HG03175 (cell line): ENCODE data around the gene CLCA1.

Experiments used
- ATAC-seq: cut with Tn5 transposase; IDR thresholded peaks from one replicate; pipeline ENCODE4 v1.9.1; 2021; ENCODE audit warnings: mild to moderate bottlenecking, moderate library complexity; ENCODE audit not compliant: unreplicated experiment

The CLCA1 gene

DNA sequence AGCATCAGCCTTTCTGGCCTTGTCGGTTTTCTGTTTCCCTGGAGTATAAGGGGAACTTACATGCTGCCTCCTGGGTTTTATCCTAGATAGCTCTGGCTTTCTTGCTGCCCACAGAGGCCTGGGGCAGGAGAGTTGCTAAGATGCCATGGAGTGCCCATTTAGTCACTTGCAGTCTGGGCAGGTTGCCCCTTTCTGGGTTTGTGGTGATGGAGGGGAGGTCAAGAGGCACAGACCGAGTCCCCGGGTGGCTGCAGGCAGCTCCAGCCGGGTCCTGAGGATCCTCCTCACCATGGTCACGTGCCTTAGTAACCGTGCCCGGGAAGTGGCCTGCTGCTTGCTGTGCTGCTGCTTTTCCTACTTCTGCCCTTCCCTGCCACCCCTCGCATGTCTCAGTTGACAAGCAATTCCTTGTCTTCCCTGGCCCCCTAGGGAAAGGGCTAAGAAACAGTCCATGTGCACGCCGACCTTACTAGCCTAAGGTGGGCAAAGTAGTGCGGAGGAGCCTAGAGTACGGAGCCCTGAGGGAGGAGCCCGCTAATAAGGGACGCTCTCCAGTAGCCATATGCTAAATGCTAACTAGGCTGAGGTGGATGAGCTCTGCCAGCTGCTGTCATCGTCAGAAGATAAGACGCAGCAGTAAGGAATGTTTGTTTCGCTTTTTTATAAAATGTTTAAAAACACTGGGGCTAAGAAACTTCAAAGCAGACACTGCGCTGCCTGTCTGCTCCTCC lies 34.8 kb downstream of the CLCA1 start:
- no peak for ATAC-seq

DNA sequence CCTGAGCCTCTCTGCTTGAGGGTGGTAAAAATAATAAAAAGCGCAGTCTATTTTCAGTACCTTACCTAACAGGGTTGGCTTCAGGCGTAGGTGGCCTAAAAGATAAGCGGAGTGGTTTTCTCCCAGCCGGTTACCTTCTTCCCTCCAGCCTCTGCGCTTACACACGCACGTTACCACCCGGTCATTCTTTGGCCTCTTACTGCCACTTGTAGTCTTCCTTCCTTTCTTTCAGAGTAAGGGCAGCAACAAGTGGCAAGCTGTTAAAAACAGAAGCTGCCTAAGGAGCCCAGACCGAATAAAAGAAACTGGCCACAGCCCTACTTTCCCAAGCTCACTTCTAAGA lies 35.4 kb downstream of the CLCA1 start:
- no peak for ATAC-seq

DNA sequence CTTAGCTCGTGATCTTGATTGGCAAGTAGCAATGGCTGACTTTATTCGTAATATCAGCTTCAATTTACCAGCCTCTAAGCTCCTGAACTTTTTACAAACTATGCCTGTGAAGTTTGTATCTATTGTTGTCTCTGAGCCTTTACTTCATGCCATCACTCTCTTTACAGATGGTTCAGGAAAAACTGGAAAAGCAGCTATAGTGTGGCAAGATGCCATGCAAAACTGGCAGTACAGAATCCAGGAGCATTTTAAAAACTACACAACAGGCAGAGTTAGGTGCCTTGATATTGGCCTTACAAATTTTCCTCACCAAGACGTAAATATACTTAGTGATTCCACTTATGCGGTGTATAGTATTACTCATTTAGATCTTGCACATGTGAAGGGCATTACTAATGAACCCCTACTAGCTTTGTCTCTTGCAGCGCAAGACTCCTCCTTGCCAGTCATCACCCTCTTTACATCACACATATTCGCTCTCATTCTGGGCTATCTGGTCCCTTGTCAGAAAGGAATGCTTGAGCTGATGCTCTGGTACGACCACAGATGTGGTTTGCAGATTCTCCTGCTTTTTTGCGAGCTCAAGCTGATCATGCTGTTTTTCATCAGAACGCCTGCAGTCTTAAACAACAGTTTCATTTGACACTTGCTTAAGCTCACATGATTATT lies 36.3 kb downstream of the CLCA1 start:
- ATAC-seq, result no peak

DNA sequence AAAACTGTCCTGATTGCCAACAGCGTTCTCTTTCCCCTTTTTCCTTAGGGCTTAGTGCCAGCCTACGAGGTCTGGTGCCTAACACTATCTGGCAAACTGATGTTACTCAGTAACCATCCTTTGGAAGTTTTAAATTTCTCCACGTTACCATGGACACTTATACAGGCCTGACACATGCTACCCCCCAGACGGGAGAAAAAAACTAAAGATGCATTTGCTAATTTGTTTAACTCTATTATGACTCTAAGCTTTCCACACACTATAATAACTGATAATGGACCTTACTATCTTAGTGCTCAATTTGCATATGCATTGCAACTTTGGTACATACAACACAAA lies 36.8 kb downstream of the CLCA1 start:
- ATAC-seq, result no peak

DNA sequence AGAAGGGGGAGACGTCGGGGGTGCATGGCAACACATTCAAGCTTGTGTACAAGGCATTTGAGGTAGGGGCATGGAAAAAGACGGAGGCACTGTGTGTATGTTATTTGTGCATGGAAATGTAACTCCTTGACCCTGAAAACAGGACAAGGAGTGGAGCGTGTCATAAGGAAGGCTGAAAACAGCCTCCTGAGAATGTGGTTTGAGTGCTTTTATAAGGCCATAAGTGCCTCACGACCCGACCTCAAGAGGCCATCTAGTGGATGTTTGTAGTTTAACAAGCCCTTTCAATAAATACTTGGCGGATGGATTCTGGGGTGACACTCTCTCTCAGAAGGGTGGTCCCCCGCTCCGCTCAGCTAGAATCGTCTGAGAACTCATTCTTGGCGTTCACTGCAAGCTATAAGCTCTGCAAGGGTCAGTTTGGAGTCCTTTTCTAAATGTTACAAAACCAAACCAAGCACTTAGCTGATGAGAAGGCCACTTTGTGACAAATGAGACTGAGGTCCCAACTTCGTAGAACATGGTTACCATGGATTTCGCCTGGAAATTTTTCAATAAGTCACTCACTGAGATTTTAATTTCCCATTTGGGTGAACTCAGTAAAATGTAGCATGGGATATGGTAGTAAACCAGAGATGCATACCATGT lies 39.3 kb downstream of the CLCA1 start:
- ATAC-seq, result no peak

DNA sequence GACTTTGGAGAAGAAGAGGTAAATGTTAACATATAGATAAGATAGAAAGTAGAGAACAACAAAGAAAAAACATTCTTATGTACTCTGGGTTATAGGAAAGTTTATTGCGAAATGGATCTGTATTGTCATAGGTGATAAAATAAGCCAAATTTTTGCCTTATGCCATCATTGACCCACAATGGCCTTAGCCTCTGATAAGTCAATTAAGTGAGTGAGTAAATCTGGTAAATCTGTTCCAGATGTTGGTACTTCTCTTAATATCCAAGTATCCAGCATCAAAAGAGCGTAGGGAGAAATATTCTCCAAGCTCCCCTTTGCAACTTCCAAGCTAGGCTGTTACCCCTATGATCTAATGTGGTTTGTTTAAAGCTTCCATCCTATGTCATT lies 39.8 kb downstream of the CLCA1 start:
- no peak for ATAC-seq

DNA sequence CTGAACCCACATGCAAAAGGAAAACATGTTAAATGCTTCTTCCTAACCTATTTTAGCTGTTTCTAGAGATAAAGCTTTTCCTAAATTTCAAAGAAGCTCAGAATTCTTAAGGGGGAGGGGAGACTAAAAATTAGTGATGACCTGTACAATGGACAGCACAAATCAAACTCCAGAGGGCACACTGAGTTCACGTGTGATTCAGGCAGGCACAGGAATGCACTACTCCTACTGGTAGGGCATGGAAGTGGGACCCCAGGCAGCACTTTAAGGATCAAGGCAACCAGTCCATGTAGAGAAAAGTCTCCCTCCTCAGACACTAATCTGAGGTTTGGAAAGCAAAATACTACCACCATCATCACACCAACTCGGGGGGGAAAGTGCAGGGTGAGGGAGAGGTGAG lies 46.9 kb downstream of the CLCA1 start:
- no peak for ATAC-seq

DNA sequence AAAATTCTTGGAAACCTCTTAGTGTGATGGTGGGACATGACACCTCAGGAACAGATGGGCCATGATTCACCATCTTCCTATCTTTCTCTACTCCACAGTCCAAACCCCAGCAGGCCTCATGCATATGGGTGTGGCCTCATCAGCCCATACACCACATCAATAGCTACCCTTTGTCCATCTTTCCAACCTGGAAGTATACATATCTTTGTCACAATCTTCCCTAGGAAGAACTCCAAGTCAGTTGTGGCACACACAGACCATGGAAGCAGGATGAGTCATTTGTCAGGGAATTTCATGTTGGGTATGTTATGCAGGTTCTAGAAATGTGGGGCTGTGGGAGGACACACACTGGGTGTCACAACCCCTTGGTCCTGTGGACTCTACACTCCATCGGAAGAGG lies 47.6 kb downstream of the CLCA1 start:
- ATAC-seq, result no peak

DNA sequence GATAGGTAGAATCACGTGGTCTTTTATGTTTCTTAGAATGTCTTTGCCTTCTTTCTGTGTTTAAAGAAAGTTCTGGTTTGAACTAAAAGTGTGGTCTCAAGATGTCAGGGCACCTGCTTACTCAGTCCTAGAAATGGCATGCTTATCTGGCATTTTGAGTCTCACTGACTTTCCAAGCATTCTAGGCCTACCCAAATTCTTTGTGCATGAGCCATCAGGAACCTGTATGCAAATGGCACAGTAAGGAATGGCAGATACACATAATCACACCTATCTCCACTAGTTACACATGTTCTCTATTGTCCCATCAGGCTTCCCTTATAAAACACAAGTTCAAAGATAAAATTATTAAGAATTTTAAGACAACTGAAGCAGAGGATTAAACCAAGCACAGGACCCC lies 48.6 kb downstream of the CLCA1 start:
- ATAC-seq, result no peak

DNA sequence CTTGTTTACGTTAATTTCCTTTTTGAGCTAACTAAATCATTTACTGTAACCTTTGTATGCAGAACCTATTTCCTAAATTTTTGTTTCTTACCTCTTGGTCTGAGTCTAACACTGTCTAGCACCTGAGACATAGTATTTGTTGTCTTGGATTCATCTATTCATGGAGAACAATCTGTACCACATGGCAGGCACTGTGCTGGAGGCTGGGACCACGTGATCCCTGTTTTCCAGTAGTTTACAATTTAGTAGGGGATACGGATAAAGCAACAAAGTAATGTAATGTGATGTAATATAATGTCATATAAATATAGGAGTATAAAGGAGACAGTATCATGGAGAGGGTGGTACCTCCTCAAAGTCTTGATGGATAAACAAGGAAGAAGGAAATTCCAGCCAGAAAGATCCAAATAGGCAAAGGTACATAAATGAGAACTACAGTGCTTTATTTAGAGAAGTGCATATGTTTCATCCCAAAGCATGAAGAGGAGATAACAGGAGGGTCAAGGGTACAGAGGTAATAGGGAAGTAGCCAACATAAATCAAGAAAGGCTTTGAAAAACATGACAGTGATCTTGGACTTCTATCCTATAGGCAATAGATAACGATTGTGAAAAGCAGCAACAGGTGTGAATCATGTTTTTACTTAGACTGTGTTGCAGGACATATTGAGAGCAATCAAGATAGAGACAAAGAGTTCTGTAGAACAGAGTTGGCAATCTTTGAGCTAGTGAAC lies 52.2 kb downstream of the CLCA1 start:
- no peak for ATAC-seq

DNA sequence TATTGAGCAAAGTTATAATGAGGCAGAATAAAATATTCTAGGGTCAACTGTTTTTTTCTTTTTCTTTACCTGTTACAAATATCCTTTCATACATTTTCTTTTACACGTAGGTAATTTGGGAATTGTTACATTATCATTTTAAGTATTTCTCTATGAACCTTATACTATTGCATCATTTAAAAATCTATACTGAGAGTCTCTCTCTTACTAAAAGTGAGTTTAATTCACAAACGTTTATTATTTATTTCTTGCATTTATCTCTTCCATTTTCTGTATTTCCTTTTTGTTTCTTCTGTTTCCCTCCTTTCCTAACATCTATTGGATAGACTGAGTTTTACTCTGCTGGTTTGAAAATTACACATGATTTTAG lies 52.8 kb downstream of the CLCA1 start:
- no peak for ATAC-seq

DNA sequence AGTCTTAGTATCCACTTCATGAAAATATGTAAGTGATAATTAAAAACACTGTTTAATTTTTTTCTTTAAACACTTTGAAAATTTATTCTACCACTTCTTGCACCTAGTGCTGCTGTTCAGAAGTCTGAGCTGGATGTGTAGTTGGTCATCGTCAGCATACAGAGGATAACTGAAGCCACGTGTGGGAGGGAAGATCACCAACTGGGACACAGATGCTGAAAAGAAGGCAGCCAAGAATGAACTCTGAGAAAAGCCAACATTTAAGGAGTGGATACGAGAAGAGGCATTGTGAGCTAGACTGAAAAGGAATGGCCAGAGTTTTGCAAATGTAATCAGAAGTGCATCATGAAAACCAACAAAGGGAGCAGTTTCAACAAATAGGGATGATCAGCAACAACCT lies 53.5 kb downstream of the CLCA1 start:
- ATAC-seq, result no peak

DNA sequence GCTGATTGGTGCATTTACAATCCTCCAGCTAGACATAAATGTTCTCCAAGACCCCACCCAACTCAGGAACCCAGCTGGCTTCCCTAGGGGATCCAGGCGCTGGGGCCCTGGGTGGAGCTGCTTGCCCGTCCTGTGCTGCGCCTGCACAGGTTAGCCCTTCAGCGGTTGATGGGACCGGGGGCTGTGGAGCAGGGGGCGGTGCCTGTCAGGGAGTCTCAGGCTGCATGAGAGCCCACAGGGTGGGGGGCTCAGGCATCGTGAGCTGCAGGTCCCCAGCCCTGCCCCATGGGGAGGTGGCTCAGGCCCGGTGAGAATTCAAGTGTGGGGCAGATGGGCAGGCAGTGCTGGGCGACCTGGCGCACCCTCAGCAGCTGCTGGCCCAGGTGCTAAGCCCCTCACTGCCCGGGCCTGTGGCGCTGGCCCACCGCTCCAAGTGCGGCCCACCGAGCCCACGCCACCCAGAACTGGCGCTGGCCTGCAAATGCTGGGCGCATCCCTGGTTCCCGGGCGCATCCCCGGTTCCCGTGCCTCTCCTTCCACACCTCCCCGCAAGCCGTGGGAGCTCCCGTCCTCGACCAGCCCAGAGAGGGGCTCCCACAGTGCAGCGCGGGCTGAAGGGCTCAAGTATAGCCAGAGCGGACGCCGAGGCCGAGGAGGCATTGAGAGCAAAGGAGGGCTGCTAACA lies 55.1 kb downstream of the CLCA1 start:
- ATAC-seq, result no peak

DNA sequence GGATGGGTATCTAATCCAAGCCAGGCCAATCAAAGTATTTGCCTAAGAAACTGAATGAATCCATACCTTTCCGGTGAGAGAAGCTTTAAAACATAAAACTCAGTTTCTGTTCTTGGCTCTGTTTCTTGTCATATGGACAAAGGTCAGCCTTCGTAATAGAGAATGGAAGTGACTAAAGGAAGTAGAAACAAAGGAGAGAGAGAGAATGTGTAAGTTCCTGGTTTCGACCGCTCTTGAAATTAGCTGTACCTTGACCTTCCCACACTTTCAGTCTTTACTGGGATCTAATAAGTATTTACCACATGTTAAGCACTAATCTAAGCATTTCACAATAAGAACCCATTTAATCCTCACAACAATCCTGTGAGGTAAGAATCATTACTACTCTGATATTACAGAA lies 58.6 kb downstream of the CLCA1 start:
- ATAC-seq, result no peak

DNA sequence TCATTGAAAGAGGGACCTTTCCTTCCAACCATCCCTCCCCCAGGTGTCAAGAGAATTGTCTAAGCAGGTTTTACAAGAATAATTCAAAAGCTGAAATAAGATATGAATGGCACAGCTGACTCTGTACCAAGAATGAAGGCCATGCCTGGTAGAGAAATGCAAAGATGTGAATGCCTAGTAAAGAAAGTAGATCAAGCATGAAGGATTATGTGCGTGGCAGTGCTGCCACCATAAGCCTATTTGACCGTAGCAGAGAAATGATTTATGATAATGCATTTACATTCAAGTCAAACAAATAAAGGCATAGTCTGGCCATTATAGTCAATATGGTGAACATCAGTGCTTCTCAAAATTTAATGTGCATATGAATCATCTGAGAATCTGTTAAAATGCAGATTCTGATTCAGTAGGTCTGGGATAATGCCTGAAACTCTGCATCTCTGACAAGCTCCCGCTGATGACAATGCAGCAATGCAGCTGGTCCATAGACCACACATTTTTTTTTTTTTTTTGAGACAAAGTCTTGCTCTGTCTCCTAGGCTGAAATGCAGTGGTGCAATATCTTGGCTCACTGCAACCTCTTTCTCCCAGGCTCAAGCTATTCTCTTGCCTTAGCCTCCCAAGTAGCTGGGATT lies 61.6 kb downstream of the CLCA1 start:
- ATAC-seq, result no peak

DNA sequence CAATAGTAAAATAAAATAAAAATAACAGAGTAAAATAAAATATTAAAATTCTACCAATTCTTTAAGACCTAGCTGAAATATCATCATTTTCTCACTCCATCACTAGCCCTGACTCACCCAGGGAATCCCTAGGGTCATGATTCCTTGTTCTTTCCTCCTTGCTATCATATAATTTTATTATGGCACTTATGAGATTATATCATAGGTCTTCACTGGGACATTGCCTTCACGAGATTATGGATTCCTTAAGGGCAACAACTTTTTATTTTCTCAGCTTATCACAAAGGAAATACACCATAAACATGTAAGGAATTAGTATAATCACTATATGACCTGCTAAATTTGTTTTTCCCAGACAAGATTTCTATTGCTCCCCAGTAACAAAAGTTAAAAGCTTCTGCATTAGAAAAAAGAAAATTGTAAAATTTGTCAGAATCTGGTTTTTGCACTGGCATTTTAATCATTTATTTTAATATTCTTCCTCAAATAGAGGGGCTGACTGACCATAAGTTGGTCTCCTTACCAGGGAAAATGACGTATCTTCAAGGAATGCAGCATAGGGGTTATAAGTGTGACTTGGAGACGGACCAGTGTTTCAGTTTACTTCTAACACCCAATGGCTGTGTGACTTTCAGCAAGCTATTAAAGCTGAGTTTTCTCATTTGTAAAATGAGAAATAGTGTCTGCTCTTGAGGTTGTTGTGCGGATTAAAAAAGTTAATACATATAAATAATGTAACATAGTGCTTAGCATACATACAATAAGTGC lies 69.4 kb downstream of the CLCA1 start:
- no peak for ATAC-seq

DNA sequence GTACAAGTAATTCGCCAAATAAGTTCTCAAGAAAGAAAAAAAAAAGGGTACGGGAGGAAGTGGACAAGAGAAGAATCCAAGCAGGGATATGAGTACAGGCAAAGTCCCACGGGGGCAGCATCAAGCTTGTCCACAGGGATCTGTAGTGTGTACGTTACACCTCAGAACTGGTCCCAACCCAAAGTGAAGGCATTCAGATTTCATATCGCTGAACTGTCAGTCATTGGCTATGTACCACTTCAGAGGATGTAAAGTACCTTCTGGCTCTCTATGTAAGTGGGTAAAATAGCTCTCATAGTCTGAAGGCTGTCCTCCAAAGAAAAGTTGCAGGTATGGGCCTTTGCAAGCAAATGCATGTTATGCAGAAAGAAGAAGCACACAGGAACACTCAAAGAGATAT lies 70.0 kb downstream of the CLCA1 start:
- ATAC-seq, result no peak

DNA sequence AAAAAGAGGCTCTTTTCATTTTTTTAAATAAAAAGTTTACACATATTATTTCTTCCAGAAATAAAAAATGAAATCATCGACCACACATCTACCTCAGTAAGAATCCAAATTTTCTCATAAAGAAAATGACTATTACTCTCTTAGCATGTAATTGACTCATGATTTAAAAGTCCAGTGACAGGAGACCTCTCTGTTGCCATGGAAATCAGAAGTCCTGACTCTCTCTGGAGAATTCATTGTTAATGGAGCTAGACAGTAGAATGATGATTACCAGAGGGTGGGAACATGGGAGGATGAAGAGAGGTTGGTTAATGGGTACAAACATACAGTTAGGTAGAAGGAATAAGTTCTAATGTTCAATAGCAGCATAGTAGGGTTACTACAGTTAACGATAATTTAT lies 73.1 kb downstream of the CLCA1 start:
- ATAC-seq, result no peak

DNA sequence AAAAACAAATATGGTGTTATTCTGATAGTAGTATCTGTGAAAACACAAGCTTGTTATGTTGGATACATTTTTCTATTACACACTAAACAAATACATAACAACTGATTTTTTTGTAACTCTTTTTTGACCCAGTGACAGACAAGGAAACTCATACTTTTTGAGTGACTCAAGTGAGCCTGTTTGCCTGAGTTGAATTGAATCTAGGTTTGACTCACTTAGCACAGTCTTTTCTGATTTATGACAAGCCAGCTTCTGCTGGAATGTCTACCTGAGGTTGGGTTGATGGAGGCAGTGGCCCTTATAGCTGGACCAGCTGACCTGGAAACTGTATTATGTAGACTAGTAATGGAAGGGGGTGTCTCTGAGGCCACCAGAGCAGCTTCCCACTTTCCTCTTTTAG lies 73.9 kb downstream of the CLCA1 start:
- ATAC-seq, result no peak

DNA sequence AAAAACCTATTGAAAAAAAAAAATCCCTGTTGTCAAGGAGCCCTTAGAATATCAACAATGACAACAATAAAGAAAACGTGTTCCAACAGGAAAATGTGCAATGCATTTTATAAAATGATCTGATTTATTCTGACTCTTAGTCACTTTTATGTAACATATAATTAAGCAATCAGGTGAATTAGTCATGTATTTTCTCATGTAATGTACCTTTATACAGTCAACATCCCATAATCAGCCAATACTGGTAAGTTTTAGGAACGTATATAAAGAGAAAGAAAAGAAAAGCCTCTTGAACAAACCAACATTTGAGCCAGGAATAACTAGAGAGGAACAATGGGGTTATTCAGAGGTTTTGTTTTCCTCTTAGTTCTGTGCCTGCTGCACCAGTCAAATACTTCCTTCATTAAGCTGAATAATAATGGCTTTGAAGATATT lies 78.1 kb downstream of the CLCA1 start, which contains the start of gene CLCA4:
Gene CLCA4, plus strand, starts transcription at position 292 of the 435 bp plus-strand sequence. Its CDS starts 42 bp downstream, at position 334.
- no peak for ATAC-seq
